Adrenal gland (tissue), 5 donors: ENCODE data around the gene MALAT1.

Experiments
- CTCF ChIP-seq, 6 experiments: fragments of 450-650 bp in 4 of 6; fragments of 200-600 bp in 2 of 6; sonication (generic) in 1 of 6; IDR thresholded peaks; 1 replicate in 5 of 6; 2 replicates in 1 of 6; pipeline versions ENCODE4 v1.5.1 to v1.8.0; 2016 to 2021; ENCODE audit warnings: antibody characterized with exemption in 6 of 6, mild to moderate bottlenecking in 2 of 6, moderate library complexity in 1 of 6
- POLR2A ChIP-seq, 2 donors: fragments of 450-650 bp; IDR thresholded peaks; one replicate each; pipeline ENCODE4 v1.6.1; 2017; ENCODE audit warnings: antibody characterized with exemption in 2 of 2, mild to moderate bottlenecking in 2 of 2, moderate library complexity in 1 of 2
- donor health status: DM: no; HTN: no; CAD: no.

DNA sequence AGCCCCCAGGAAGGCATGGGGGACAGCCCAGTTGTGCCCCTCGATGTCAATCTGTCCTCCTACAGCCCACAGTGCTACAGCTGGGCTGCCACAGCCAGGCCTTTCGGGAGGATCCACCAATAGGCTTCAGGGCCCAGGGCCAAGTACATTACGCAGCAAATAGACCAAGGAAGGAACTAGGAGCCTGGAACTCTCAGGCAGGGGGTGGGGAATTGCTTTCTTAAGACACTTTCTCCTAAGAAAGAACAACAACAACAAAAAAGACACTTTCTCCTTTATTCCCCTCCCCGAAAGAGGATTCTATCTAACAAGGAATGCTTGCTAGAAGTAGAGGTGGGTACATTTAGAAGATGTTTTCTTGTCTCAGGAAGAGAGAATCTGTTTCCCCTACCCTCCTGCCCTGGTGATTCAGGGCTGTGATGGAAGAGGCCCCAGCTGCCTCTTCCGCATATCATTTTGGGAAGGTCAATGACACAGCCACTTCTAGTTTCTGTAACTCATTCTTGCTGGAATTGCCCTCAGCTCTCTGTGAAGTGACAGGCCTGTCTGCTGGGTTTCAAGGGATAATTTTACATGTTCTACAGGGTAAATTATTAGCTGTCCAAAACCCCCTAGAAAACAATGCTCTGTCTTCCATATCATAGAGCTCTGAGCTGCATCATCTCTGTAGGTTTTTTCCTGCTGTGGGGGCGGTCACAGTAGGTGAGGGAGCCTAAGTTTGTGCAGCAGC, 6.0 kb upstream of the MALAT1 start:
- peak in 1 of 6 experiments; percentile 2 for TF ChIP-seq CTCF (IDR thresholded peaks at IDR 0.05)
- TF ChIP-seq POLR2A (IDR thresholded peaks at IDR 0.05), result peak; percentile 12 to 78
